C4-2B (cell line): ENCODE measurements around the gene ZNF521.

Experiments
- CTCF ChIP-seq: fragments of 450-650 bp; conservative IDR thresholded peaks from 2 replicates; pipeline ENCODE4 v1.5.1; 2017; ENCODE audit warnings: mild to moderate bottlenecking
- ZFX ChIP-seq: fragments of 450-650 bp; IDR thresholded peaks from 2 replicates; pipeline ENCODE4 v1.6.1; 2017

- TF ChIP-seq CTCF (no peak), ZFX (no peak)
These were observed 118.2 kb downstream of the ZNF521 start for GRCh38 chr18:25233528-25234321.
